Medulla oblongata (tissue), 1 donor: Measurements from ENCODE around the gene YY2.
"Not testable (repeated sequence)": the region's sequence is repeated elsewhere in the genome, so short reads cannot be mapped to it uniquely, and the experiment has no call there.

Experiments used
- DNase-seq: peaks from one replicate; pipeline ENCODE4 v3.0.0-alpha.2; 2015; ENCODE audit errors: extremely low spot score

The YY2 gene

GRCh38 chrX:21855937-21856415 is at the start of gene YY2:
Gene YY2, plus strand, starts transcription at chrX:21855987. Its CDS starts 498 bp downstream, at chrX:21856485.
- no peak for DNase-seq

- DNase-seq = no peak
Measured at GRCh38 chrX:21806691-21807090, 49.1 kb upstream of the YY2 start.

- no peak for DNase-seq
Measured at GRCh38 chrX:21811832-21812231, 44.0 kb upstream of the YY2 start.

GRCh38 chrX:21812628-21813027 is 43.2 kb upstream of the YY2 start:
- no peak for DNase-seq

- no peak for DNase-seq
Measured at GRCh38 chrX:21813612-21814368, 42.0 kb upstream of the YY2 start.

DNA sequence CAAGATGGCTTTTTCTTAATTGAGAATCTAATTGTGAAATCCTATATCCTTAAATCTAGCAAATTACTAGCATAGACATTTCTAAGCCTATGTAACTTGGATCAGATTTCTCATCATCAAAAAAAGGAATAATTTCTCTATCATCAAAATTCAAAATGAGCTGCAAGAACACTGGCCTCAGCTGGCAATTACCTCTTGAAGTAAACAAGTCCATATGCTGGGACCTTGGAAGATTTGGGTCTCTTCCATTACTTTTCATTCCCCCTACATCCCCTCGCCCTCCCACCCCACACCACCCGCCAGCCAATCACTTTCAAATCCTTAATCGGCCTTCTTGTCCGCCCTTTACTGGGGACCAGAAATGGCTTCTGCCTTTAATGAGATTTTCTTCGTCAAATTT is 39.7 kb upstream of the YY2 start:
- no peak for DNase-seq

DNA sequence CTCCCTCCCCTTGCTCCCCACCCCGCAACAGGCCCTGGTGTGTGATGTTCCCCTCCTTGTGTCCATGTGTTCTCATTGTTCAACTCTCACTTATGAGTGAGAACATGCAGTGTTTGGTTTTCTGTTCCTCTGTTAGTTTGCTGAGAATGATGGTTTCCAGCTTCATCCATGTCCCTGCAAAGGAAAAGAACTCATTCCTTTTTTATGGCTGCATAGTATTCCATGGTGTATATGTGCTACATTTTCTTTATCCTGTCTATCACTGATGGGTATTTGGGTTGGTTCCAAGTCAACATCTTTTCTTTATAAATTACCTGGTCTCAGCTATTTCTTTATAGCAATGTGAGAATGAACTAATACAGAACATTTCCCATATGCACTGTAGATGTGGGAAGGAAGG is 35.6 kb upstream of the YY2 start:
- DNase-seq = not testable (repeated sequence)

DNA sequence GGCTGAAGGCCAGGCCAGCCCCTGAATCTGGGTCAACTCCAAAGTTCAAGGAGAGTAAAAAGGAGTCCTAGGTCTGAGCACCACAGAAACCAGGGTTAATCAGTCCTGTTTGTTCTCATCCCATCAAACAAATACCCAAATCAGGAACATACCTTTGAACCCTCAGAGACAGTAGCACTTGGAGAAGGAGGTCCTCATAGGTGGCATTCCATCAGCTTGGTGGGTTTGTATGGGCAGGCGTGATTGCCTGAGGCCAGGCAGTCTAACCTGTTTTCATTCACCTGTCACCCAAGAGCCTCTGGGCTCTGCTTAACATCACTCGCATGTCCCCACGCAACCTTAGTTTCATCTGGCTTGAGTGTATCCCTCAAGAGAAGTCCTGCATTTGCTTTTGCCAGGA is 33.9 kb upstream of the YY2 start:
- no peak for DNase-seq

DNA sequence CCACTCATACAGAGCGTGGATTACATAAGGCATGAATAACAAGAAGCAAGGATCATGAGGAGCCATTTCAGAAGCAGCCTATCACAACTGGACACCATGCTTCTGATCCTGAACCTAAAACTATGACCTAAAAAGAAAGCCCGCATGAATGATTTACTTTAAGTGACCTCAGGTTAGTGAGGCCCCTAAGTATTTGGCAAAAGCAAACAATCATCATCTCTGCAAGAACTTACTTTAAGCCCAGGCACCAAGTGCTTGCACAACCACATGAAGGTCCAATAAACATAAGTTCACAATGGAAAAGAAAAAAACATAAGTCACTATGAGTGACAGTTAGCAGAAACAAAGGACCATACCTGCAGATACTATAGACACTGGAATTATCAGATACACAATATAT is 24.3 kb upstream of the YY2 start:
- DNase-seq = no peak

DNA sequence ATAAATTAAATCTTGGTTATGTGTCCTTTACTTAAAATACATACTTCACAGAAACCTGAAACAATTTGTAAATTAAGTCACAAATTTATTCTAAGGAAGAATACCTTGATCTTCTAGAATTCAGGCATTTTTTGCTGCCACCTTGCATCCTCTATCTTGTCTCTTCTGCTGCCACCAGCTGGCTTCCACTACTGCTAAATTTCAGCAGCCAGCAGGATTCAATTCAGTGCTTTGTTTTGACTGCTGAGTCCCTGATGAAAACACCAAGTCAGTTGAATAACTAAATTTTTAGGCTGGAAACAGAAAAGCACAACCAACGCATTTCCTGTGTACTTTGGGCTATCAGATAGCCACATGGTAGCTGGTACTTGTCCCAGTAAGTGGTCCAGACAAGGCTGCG is 18.7 kb upstream of the YY2 start:
- peak; percentile 14 for DNase-seq

- peak; percentile 2 for DNase-seq
Measured at GRCh38 chrX:21838937-21839333, 16.9 kb upstream of the YY2 start.

GRCh38 chrX:21839334-21840192 is 16.2 kb upstream of the YY2 start, which contains the start of gene MBTPS2:
Gene MBTPS2, plus strand, starts transcription at chrX:21839617. Its CDS starts 118 bp downstream, at chrX:21839735.
- DNase-seq = peak; percentile 81

DNA sequence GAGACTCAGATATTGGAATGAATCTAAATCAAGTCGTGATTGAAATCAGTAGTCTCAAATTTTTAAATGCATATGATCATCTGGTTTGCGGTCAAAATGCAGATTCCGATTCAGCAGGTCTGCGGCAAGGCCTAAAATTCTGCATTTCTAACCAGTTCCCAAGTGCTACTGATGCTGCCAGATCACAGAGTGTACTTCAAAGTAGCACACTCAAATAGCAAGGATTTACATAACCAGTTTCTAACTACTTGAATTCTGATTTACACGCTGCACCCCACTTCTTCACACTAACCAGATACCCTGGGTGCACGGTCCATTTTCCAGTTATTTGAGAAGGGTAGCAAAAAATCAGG is 15.6 kb upstream of the YY2 start:
- peak; percentile 2 for DNase-seq

DNA sequence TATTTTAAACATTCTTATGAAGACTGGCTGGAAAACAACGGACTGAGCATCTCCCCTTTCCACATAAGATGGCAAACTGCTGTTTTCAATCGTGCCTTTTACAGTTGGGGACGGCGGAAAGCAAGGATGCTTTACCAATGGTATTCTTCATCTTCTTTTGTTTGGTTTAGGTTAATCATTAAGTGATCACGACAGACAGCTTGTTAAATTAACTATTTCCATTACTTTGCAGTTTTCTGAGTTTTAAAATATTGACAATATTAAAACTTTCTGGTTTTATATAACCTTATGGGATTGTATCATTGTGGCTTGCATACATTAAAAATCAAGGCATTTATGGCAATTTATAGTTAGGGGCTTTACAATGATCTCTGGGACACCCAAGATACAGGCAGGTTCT is 12.6 kb upstream of the YY2 start:
- DNase-seq = no peak

DNA sequence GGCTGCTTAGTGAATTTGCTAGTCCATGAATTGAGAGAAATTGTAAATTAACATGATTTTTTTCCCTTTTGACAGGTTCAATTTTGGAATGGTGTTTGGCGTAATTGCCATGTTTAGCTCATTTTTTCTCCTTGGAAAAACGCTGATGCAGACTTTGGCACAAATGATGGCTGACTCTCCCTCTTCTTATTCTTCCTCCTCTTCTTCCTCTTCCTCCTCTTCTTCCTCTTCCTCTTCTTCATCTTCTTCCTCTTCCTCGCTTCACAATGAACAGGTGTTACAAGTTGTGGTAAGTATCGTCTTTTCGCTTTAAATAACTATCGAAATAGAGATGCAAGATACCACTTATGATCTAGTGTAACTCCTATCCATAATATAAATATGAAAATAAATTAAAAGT is 10.7 kb upstream of the YY2 start:
- DNase-seq = no peak

DNA sequence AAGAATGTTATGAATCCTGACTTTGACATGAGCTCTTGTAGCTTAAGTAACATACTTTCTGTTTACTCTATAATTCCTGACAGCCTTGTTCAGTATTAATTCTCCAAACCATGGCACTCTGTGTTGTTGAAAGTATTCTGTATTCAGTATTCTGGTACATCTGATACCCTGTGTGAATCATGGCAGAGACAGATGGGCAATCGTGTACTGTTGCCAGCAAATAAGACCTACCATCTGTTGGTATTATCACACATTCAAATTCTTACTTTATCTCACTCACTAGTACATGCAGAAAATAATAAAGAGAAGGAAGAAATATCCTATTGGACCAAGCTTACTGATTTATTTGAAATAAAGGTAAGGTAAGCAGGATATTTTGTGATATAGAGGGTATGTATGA is 8.4 kb upstream of the YY2 start:
- no peak for DNase-seq

DNA sequence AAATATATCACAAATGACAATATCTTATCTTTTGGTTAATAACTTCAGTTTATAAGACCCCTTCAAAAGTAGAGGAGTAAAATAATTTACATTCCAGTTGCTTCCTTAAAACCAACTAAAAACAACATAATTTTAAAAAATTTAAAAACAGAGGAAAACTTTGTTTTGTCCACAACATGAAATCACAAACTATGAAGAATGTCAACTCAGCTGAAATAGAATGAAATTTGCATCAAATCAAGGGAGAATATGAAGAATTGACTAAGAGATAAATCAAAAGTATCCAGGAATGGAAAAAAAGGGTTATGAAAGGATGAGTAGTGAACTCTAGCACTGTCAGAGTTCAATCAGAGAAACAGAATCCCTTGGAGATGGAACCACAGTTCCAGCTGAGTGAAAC is 2.2 kb upstream of the YY2 start:
- no peak for DNase-seq

GRCh38 chrX:21856504-21856903 is 717 bp downstream of the YY2 start:
- no peak for DNase-seq

DNA sequence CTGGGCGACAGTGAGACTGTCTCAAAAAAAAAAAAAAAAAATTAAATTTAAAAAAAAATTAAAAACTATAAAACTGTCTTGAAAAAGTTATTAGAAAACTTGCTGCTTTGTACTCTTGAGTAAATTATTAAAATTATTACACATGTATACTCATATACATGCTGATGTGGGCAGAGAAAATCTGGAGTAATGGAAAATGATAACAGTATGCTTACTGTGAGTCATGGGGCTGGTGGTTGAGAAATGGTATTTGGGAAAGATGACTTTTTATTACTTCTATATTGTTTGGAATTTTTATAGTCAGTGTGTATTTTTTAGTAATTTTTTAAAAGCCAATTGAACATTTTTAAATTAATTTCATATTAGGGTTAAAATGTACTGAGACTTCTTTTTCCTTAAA is 7.5 kb downstream of the YY2 start:
- DNase-seq = no peak

- DNase-seq = no peak
Measured at GRCh38 chrX:21865436-21865835, 9.6 kb downstream of the YY2 start.

- DNase-seq = no peak
Measured at GRCh38 chrX:21870494-21870893, 14.7 kb downstream of the YY2 start.

DNA sequence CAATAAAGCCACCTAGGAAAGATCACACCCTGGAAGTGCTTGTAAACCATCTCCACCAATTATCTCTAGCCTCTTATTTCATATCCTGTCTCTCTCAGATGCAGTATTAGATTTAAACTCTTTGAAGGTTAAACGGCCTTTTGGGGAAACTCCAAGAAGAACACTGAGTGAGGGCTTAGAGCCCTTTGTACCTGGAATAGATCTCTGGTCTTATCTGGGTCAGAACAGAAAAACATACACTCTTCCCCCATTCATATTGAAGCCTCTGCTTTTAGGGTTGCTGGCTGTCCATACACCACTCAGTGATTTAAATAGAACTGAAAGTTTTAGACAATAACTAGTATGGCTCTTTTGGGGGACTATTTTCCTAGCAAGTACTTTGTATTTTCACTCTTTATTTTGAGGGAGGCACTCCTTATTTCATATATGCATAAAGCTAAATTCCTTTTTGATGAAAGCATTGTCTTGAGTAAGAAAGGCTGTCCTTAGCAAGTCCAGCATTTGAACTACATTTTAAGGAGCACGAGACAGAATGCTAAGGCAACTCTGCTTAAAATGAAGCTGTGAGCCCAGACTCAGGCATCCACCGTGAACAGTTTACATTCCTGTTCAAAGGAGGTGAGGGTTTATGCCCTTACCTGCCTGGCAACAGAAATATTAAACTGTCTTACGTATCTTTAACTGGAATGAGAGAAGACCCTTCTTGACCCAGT is 17.4 kb downstream of the YY2 start:
- DNase-seq = no peak
